PFSK-1 (cell line): ENCODE data around the gene NPHP4.

Experiments used
- FOXP2 ChIP-seq: optimal IDR thresholded peaks from 2 replicates; pipeline ENCODE3; 2011; ENCODE audit warnings: borderline replicate concordance, control low read depth, inconsistent platforms; ENCODE audit not compliant: insufficient read depth; ENCODE audit errors: extremely low read length, extremely low read depth
- POLR2AphosphoS5 ChIP-seq: IDR thresholded peaks from 2 replicates; pipeline ENCODE4 v1.6.1; 2012; ENCODE audit warnings: low read depth, mild to moderate bottlenecking, control low read depth, low read length, moderate library complexity
- REST ChIP-seq, 2 experiments: IDR thresholded peaks; 2 replicates each; pipeline versions ENCODE4 v1.6.1 to v1.8.0; 2011 to 2012; ENCODE audit warnings: low read depth in 2 of 2, low read length in 2 of 2, control low read depth in 1 of 2, inconsistent platforms in 1 of 2, mild to moderate bottlenecking in 1 of 2, moderate library complexity in 1 of 2; ENCODE audit not compliant: insufficient read depth in 1 of 2
- SIN3A ChIP-seq: IDR thresholded peaks from 2 replicates; pipeline ENCODE4 v1.6.1; 2012; ENCODE audit warnings: mild to moderate bottlenecking, low read length, moderate library complexity, borderline replicate concordance; ENCODE audit not compliant: insufficient read depth
- TAF1 ChIP-seq: IDR thresholded peaks from 2 replicates; pipeline ENCODE4 v1.6.1; 2012; ENCODE audit warnings: low read length, control low read depth, borderline replicate concordance; ENCODE audit not compliant: insufficient read depth

Gene NPHP4

GRCh38 chr1:5983361-5984103, 8.7 kb downstream of the NPHP4 start:
- TF ChIP-seq FOXP2, result no peak
- no peak for TF ChIP-seq TAF1
- TF ChIP-seq SIN3A, result no peak
- TF ChIP-seq POLR2AphosphoS5, result no peak
- TF ChIP-seq REST (IDR thresholded peaks at IDR 0.05; ENCODE audit: insufficient read depth in 1 of 2, low read depth in 2 of 2, low read length in 2 of 2), result no peak

GRCh38 chr1:5982868-5983267, 9.4 kb downstream of the NPHP4 start:
- TF ChIP-seq POLR2AphosphoS5, result no peak
- TF ChIP-seq SIN3A, result no peak
- TF ChIP-seq TAF1, result no peak
- TF ChIP-seq REST (IDR thresholded peaks at IDR 0.05; ENCODE audit: insufficient read depth in 1 of 2, low read depth in 2 of 2, low read length in 2 of 2), result no peak
- no peak for TF ChIP-seq FOXP2

GRCh38 chr1:5982276-5982675, 9.9 kb downstream of the NPHP4 start:
- TF ChIP-seq FOXP2 (no peak), POLR2AphosphoS5 (no peak), SIN3A (no peak), TAF1 (no peak), REST (IDR thresholded peaks at IDR 0.05; ENCODE audit: insufficient read depth in 1 of 2, low read depth in 2 of 2, low read length in 2 of 2) (no peak)

GRCh38 chr1:5981009-5981380, 11.2 kb downstream of the NPHP4 start:
- TF ChIP-seq POLR2AphosphoS5 (no peak), FOXP2 (no peak), SIN3A (no peak), TAF1 (no peak), REST (IDR thresholded peaks at IDR 0.05; ENCODE audit: insufficient read depth in 1 of 2, low read depth in 2 of 2, low read length in 2 of 2) (no peak)

- TF ChIP-seq SIN3A, result no peak
- no peak for TF ChIP-seq FOXP2
- TF ChIP-seq TAF1, result 0 out of 2 replicates have a peak, but pooled peaks have one; percentile 14
- peak; percentile 79 for TF ChIP-seq POLR2AphosphoS5
- no peak for TF ChIP-seq REST (IDR thresholded peaks at IDR 0.05; ENCODE audit: insufficient read depth in 1 of 2, low read depth in 2 of 2, low read length in 2 of 2)
These were observed 11.8 kb downstream of the NPHP4 start for GRCh38 chr1:5980314-5981008.
